GM19395 (cell line): ENCODE data around the gene TLCD5.

Experiments
- ATAC-seq: cut with Tn5 transposase; IDR thresholded peaks from one replicate; pipeline ENCODE4 v1.9.1; 2021; ENCODE audit warnings: mild to moderate bottlenecking, moderate library complexity; ENCODE audit not compliant: unreplicated experiment

The TLCD5 gene

GRCh38 chr11:120324932-120325810 lies at the start of gene TLCD5:
Gene TLCD5 (plus strand): TSS chr11:120325299. CDS start chr11:120327442, 2,143 bp downstream.
- peak; percentile 61 for ATAC-seq

DNA sequence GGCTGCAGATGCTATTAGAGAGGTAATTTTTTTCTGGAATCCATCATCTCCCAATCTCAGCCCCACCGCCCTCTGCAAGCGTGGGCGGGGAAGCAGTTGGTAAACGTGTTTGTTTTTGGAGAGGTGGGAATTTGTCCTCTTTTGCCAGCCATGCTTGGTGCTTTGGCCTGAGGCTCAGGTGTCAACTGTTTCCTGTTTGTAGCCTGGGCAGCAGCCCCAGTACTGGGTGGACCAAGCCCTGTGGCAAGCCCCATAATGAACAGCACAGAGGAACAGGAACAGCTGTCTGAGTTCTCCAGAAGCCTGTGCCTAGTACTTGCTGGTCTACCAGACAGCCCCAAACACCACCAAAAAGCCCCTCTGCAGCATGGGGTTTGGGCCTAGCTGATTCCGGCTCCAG lies 45.6 kb upstream of the TLCD5 start:
- no peak for ATAC-seq

- ATAC-seq, result no peak
These were observed 44.5 kb upstream of the TLCD5 start for GRCh38 chr11:120280600-120281051.

- ATAC-seq, result no peak
These were observed 43.8 kb upstream of the TLCD5 start for GRCh38 chr11:120281143-120281795.

DNA sequence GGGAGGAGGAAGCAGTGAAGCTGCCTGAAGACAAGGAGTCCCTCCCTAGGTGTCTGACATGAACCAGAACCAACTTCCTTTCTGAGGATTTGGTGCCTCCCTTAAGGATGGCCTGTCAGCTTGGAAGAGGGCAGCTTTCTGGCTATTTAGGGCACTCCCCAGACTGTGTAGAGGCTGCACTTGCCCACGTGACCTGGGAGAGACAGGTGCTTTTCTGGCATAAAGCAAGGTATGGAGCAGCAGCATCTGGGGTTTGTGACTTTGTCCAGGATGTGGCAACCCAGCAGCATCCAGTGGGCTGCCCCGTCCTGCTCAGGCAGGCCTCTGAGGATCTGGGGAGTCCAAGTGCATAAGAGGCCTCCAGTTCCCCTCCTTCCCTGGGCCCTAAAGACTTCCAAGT lies 42.0 kb upstream of the TLCD5 start:
- ATAC-seq, result no peak

DNA sequence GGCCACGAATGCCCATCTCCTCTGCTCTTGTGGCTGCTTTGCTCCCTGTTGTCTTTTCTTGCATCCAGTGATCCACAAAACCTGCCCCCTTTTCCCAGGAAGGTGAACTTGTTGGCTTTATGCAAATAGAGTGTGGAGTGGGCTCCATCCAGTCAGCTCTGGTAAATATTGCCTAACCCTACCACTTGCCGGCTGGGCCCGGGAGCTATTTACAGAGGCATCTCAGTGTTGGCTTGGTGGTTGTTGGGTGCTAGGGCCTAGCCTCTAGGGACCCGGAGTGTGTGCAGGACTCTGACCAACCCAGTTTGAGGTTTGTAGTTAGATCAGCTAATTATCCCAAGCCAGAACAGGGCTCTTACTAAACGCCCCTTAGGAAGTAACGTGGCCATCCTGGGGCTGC lies 40.8 kb upstream of the TLCD5 start:
- no peak for ATAC-seq

GRCh38 chr11:120285256-120285655 lies 39.8 kb upstream of the TLCD5 start:
- ATAC-seq, result no peak

- no peak for ATAC-seq
These were observed 37.1 kb upstream of the TLCD5 start for GRCh38 chr11:120288021-120288420.

DNA sequence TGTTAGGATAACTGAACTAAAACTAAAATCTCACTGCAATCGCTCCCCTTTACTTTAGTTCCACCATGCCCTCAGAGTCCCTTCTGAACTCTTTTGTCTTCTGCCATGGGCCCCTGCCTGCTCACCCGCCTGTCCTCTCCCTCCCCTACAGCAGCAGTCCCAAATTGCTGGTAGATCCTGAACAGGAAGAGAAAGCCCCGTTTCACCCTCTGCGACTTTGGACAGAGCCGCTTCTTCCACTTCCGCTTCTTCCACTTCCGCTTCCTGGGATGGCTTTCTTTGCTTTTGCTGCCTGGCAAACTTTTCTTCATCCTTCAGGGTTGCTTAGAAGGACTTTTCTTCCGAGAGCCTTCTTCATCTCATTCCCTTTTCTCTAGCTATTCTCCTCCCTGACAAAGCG lies 35.7 kb upstream of the TLCD5 start:
- ATAC-seq, result no peak

- ATAC-seq, result no peak
These were observed 34.1 kb upstream of the TLCD5 start for GRCh38 chr11:120290956-120291355.

- ATAC-seq, result no peak
These were observed 31.9 kb upstream of the TLCD5 start for GRCh38 chr11:120293038-120293800.

DNA sequence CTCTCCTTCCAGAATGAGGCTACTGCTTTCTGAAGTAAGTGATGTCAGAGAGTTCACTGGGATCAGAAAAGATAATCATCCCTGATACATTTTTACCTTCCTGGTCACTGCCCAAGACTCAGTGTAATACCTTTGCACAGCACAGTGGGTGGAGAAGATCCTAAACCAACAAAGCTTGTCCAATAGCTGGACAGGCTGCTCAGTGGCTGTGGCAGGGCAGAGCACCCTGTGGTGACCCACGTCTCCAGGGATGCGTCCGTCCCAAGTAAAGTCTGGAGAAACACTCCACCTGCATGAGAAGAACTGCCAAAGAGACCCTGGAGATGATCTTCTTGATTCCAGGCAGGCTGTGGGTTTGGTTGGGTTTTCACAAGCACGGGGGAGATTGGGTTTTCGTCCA lies 31.0 kb upstream of the TLCD5 start:
- no peak for ATAC-seq

- no peak for ATAC-seq
These were observed 30.0 kb upstream of the TLCD5 start for GRCh38 chr11:120295099-120295498.

DNA sequence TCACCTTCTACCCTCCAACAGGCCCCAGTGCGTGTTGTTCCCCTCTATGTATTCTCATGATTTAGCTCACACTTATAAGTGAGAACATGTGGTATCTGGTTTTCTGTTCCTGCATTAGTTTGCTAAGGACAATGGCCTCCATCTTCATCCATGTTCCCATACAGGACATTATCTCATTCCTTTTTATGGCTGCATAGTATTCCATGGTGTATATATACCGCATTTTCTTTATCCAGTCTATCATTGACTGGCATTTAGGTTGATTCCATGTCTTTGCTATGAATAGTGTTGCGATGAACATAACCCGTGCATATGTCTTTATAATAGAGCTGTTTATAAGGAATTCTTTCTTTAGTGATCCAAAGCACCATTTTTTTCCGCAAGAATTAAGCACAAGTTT lies 28.5 kb upstream of the TLCD5 start:
- no peak for ATAC-seq

GRCh38 chr11:120298461-120298860 lies 26.6 kb upstream of the TLCD5 start:
- ATAC-seq, result no peak

DNA sequence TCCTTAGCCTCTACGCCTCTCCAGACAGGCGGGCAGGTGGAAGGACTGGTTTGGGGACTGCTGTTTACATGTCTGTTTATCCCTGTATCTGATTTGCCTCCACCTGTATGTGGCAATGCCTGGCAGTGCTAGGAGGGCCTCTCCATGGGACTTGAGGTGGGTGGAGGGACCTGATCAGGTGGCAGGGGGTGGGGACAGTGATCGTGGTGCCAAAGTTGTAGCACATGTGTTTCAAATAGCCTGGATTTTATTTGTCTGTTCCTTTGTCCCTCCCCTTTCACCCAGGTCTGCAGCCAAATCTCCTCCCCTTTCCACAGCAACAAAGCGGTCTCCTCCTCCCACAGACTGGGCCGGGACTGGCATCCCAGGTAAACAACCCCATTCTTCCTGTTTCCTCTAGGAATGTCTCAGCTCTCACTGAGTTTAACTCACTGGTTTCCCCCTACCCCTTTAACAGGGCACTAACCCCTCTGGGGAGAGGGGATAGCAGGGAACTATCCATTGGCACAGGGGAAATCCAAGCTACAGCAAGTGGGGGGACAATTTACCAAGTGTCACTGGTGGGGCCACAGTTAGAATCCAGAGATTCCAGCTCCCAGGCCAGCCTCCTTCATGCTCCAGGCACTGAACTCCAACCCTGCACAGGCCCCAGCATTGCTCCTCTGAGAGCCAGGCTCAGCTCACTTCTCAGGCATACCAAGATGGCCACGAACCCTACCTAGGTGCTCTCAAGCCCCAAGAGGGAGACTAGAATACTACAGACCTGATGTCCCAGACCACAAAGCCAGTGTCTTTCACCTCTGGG lies 22.9 kb upstream of the TLCD5 start:
- no peak for ATAC-seq

DNA sequence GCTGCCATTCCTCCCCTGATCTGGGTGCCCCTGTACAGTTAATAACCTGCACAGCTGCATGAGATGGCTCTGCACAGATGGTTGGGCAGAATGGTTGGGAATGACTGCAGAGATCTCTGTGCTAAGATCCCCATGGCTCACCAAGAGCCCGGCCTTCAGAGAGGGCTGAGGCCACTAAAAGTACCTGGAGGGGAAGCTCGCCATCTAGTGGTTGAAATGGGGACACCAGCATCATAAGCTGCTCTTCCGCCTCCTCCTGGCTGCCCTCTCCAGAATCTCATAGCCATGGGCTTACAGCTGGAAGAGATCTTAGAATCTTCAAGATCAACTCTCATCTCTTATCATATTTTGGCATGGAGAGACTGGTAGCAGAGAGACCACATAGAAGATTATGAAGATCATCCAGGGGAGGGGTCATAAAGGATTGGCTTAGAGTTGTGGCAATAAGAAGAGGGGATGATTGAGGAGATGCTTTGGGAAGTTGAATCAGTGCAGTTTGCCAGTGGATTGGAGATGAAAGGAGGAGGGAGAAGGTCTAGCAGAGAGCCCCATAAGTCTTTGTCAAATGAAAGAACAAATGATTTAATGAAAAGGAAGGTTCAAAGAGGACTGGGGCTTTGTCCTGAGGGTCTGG lies 22.0 kb upstream of the TLCD5 start:
- no peak for ATAC-seq

- no peak for ATAC-seq
These were observed 20.6 kb upstream of the TLCD5 start for GRCh38 chr11:120304526-120304925.

- ATAC-seq, result no peak
These were observed 19.8 kb upstream of the TLCD5 start for GRCh38 chr11:120305286-120305685.
